Activated T-cell treated with anti-CD3 and anti-CD28 coated beads for 48 hours (primary cell): ENCODE results near the gene FAS.

ENCODE experiments used
- DNase-seq: peaks from one replicate; pipeline ENCODE4 v3.0.0-alpha.2; 2020; ENCODE audit warnings: low read depth

The FAS gene

GRCh38 chr10:89037096-89037495, 46.5 kb downstream of the FAS start:
- DNase-seq: no peak

- no peak for DNase-seq
These were observed 52.0 kb downstream of the FAS start for GRCh38 chr10:89042562-89042961.

GRCh38 chr10:89043052-89043451, 52.5 kb downstream of the FAS start:
- no peak for DNase-seq

GRCh38 chr10:89047397-89047796, 56.8 kb downstream of the FAS start:
- DNase-seq: no peak

- no peak for DNase-seq
These were observed 61.0 kb downstream of the FAS start for GRCh38 chr10:89051593-89051992.

GRCh38 chr10:89053555-89053954, 63.0 kb downstream of the FAS start:
- DNase-seq: no peak

DNA sequence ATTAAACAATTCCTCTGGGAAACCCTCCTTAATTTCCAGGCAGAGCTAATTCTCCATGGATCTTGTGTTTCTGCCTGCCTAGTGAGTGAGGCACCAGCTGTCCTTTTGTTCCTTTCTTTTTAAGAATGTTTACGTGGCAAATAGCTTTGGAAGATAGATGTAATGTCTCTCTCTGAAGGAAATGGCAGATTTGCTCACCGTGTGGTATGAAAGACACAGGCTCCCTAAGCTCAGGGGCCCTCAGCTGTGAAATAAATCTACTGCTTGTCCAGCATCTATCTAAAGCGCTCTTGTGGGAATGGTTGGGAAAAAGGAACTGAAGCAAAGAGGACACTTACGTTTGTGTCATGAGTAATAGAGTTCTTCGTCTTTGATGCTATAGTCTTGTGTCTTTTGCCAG, 64.6 kb downstream of the FAS start:
- no peak for DNase-seq

GRCh38 chr10:89062861-89063260, 72.3 kb downstream of the FAS start:
- DNase-seq: no peak

- DNase-seq: no peak
These were observed 72.9 kb downstream of the FAS start for GRCh38 chr10:89063465-89063864.

DNA sequence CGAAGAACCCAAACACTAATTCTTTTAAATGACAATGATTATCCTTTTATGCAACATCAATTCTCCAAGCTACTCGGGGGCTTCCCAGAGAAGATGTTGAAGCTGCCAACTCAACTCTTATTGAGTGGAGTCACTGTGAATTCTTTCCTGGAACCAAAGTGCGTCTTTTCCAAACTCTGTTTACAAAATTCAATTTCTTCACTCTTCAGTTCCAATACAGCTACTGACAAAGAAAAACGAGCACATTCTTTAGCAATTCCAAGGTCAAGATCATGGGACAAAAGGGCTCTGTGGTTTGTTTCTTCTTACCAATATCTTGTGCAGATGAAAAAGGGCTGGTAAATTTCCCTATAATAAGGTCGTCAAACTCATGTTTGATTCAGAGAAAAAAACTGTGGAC, 74.2 kb downstream of the FAS start:
- no peak for DNase-seq
